Measurements from ENCODE around the gene PTPRG.

- TF ChIP-seq POLR2A (IDR thresholded peaks at IDR 0.05), result no peak
- TF ChIP-seq CTCF (IDR thresholded peaks at IDR 0.05), result no peak
Observed at GRCh38 chr3:61890167-61890566, 328.8 kb downstream of the PTPRG start.

Data from adrenal gland (tissue), 5 donors.